H1 (cell line): ENCODE measurements around the gene ADGRG1. TPM values are rescaled to one million over a fixed set of nuclear protein-coding genes. Genes with fewer than 3 reads are reported as not detected.

Source experiments
- BRCA1 ChIP-seq: IDR thresholded peaks from 2 replicates; pipeline ENCODE4 v1.6.1; 2012; ENCODE audit warnings: low read depth, low read length, improper control_type of control experiment
- HDAC6 ChIP-seq: IDR thresholded peaks from one replicate; pipeline ENCODE4 v1.7.1; 2012; ENCODE audit warnings: low read depth, mild to moderate bottlenecking, inconsistent platforms, low read length, moderate library complexity
- MAFK ChIP-seq: IDR thresholded peaks from 2 replicates; pipeline ENCODE4 v1.6.1; 2012; ENCODE audit warnings: low read depth, mild to moderate bottlenecking, improper control_type of control experiment, low read length
- NANOG ChIP-seq: IDR thresholded peaks from 2 replicates; pipeline ENCODE4 v1.6.1; 2011; ENCODE audit warnings: low read length, low read depth, mild to moderate bottlenecking, inconsistent platforms; ENCODE audit not compliant: insufficient read depth, poor library complexity, severe bottlenecking
- TCF12 ChIP-seq: IDR thresholded peaks from 2 replicates; pipeline ENCODE4 v1.6.1; 2011; ENCODE audit warnings: low read depth, mild to moderate bottlenecking, low read length
- ZNF274 ChIP-seq: IDR thresholded peaks from 2 replicates; pipeline ENCODE4 v1.7.0; 2012; ENCODE audit warnings: low read length, borderline replicate concordance; ENCODE audit errors: extremely low read depth
- polyA plus RNA-seq, 7 experiments: library from polyadenylated mRNA; depleted of rRNA in 3 of 7; stranded (reverse) in 5 of 7; unstranded in 2 of 7; fragments of >200 nt in 5 of 7; fragments of 200-250 nt in 2 of 7; gene quantifications; 1 replicate in 5 of 7; 2 replicates in 1 of 7; 4 replicates in 1 of 7; pipeline versions ENCODE4 v1.2.1 to v1.2.3, GENCODE V29; 2011 to 2013; ENCODE audit warnings: missing spikeins in 2 of 7, mixed read lengths in 2 of 7
- total RNA-seq: library from RNA; stranded (reverse); fragmentation: NEBNext Ultra II Directional; extraction: Animal tissue kit (Norgen Biotek cat#: 25700); gene quantifications from 2 replicates; pipeline ENCODE4 v1.2.1, GENCODE V29; 2021

The ADGRG1 gene
- total and polyA plus RNA-seq, 2 of the 8 experiments (the other 6 are each of a cell fraction or from before 2014, with no cell fraction given), result 1.3 to 2.6 TPM

DNA sequence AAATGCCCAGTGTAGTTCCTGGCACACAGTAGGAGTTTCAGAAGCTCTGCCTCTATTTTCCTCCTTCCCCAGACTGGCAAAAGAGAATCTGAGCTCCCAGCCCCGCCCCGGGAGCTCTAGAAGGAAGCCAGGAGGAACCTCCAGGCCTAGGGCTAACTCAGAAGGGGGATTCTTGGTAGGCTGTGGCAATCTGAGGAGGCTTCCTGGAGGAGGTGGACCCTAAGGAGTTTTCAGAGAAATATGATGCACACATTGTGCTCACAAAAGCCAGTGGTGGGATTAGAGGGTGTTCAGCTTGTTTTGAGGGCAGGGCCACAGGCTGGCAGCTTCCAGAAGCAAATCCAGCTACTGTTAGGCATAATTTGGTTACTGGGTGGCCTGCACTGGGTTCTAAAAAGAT lies 10.0 kb downstream of the ADGRG1 start (continued):
- TF ChIP-seq MAFK (no peak), TCF12 (no peak), NANOG (no peak), ZNF274 (no peak), BRCA1 (no peak), HDAC6 (no peak)
